HG03460 (cell line): ENCODE data around the gene OLFML3.
"Not testable (repeated sequence)": the region's sequence is repeated elsewhere in the genome, so short reads cannot be mapped to it uniquely, and the experiment has no call there.

Experiments used
- ATAC-seq: cut with Tn5 transposase; IDR thresholded peaks from one replicate; pipeline ENCODE4 v1.9.1; 2021; ENCODE audit not compliant: unreplicated experiment

The OLFML3 gene

GRCh38 chr1:113948151-113948550, 31.1 kb upstream of the OLFML3 start:
- ATAC-seq = not testable (repeated sequence)

GRCh38 chr1:113949007-113949406, 30.3 kb upstream of the OLFML3 start:
- ATAC-seq = no peak

GRCh38 chr1:113950908-113951307, 28.4 kb upstream of the OLFML3 start:
- no peak for ATAC-seq

GRCh38 chr1:113951719-113952118, 27.6 kb upstream of the OLFML3 start:
- ATAC-seq = no peak

GRCh38 chr1:113957984-113958383, 21.3 kb upstream of the OLFML3 start:
- ATAC-seq = no peak

GRCh38 chr1:113958691-113959090, 20.6 kb upstream of the OLFML3 start:
- ATAC-seq = no peak

GRCh38 chr1:113963281-113963906, 15.9 kb upstream of the OLFML3 start:
- no peak for ATAC-seq

- no peak for ATAC-seq
These were observed 13.4 kb upstream of the OLFML3 start for GRCh38 chr1:113965703-113966412.

- no peak for ATAC-seq
These were observed 6.3 kb upstream of the OLFML3 start for GRCh38 chr1:113972954-113973353.

- no peak for ATAC-seq
These were observed 3.9 kb upstream of the OLFML3 start for GRCh38 chr1:113975211-113975895.

GRCh38 chr1:113976609-113977278, 2.5 kb upstream of the OLFML3 start:
- no peak for ATAC-seq

- ATAC-seq = no peak
These were observed 1.4 kb upstream of the OLFML3 start for GRCh38 chr1:113977906-113978305.

GRCh38 chr1:113980110-113980509, 836 bp downstream of the OLFML3 start:
- ATAC-seq = no peak

GRCh38 chr1:113981962-113982931, 3.0 kb downstream of the OLFML3 start:
- no peak for ATAC-seq

GRCh38 chr1:113982949-113983348, 3.7 kb downstream of the OLFML3 start:
- ATAC-seq = no peak

- ATAC-seq = no peak
These were observed 4.1 kb downstream of the OLFML3 start for GRCh38 chr1:113983391-113983790.

- ATAC-seq = no peak
These were observed 4.6 kb downstream of the OLFML3 start for GRCh38 chr1:113983826-113984225.

- no peak for ATAC-seq
These were observed 5.4 kb downstream of the OLFML3 start for GRCh38 chr1:113984710-113985109.

GRCh38 chr1:113986802-113987201, 7.5 kb downstream of the OLFML3 start:
- ATAC-seq = no peak

- no peak for ATAC-seq
These were observed 8.0 kb downstream of the OLFML3 start for GRCh38 chr1:113987259-113987658.
